ENCODE data around the gene KCNJ12. TPM values are rescaled to one million over a fixed set of nuclear protein-coding genes. Genes with fewer than 3 reads are reported as not detected.

The KCNJ12 gene
- total RNA-seq, 2 donors from 2014 or later = 0.82 to 2.2 TPM

DNA sequence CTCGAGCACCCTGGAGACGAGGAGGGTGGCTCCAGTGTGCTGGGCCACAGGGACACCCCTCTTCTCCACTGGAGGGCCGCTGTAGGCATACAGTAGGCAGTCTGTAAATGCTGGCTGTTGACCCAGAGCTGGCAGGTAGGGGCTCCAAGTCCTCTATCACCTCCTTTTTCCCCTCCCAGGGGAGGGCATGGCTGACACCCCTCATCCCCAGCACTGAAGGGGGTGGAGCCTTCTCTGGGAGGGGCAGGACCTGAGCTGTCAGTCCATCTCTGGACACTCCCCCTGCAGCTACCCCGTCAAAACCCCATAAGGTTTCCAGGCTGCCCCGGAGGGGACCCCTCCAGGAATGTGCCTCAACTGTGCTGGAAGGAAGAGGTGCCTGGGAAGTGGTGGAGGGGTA, 2.4 kb downstream of the KCNJ12 start:
- intact Hi-C loops (cut with DNase I) = no loop called here
- Histone ChIP-seq H3K4me3 (no peak overlapping the region), H3K27me3 (peaks cover 36% of the 10 kb centered on the region), H3K27ac (no peak overlapping the region), H3K9ac (ENCODE audit: low read depth in 2 of 2, low read length in 2 of 2) (no peak overlapping the region), H3K9me3 (no peaks in the 10 kb centered on the region), H3K4me1 (peaks cover 10% of the 10 kb centered on the region), H3K36me3 (no peaks in the 10 kb centered on the region)
- TF ChIP-seq, protein P1, sequence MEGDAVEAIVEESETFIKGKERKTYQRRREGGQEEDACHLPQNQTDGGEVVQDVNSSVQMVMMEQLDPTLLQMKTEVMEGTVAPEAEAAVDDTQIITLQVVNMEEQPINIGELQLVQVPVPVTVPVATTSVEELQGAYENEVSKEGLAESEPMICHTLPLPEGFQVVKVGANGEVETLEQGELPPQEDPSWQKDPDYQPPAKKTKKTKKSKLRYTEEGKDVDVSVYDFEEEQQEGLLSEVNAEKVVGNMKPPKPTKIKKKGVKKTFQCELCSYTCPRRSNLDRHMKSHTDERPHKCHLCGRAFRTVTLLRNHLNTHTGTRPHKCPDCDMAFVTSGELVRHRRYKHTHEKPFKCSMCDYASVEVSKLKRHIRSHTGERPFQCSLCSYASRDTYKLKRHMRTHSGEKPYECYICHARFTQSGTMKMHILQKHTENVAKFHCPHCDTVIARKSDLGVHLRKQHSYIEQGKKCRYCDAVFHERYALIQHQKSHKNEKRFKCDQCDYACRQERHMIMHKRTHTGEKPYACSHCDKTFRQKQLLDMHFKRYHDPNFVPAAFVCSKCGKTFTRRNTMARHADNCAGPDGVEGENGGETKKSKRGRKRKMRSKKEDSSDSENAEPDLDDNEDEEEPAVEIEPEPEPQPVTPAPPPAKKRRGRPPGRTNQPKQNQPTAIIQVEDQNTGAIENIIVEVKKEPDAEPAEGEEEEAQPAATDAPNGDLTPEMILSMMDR (IDR thresholded peaks at IDR 0.05) = no peak
- no peak for DNase-seq

GRCh38 chr17:21379080-21379711, 3.0 kb downstream of the KCNJ12 start:
- Histone ChIP-seq H3K27me3 (peaks cover 36% of the 10 kb centered on the region), H3K27ac (no peak overlapping the region), H3K36me3 (no peaks in the 10 kb centered on the region), H3K9ac (ENCODE audit: low read depth in 2 of 2, low read length in 2 of 2) (no peak overlapping the region), H3K9me3 (no peaks in the 10 kb centered on the region), H3K4me3 (no peak overlapping the region), H3K4me1 (peaks cover 10% of the 10 kb centered on the region)
- peak; percentile 84 for DNase-seq
- intact Hi-C loops (cut with DNase I) = no loop called here
- TF ChIP-seq, protein P1 (IDR thresholded peaks at IDR 0.05) = no peak

GRCh38 chr17:21380659-21381058, 4.5 kb downstream of the KCNJ12 start:
- Histone ChIP-seq H3K4me3 (no peak overlapping the region), H3K36me3 (no peaks in the 10 kb centered on the region), H3K9ac (ENCODE audit: low read depth in 2 of 2, low read length in 2 of 2) (no peak overlapping the region), H3K27ac (no peak overlapping the region), H3K27me3 (peaks cover 26% of the 10 kb centered on the region), H3K4me1 (peaks cover 10% of the 10 kb centered on the region), H3K9me3 (no peaks in the 10 kb centered on the region)
- intact Hi-C loops (cut with DNase I) = no loop called here
- DNase-seq = no peak
- TF ChIP-seq, protein P1 (IDR thresholded peaks at IDR 0.05) = no peak

DNA sequence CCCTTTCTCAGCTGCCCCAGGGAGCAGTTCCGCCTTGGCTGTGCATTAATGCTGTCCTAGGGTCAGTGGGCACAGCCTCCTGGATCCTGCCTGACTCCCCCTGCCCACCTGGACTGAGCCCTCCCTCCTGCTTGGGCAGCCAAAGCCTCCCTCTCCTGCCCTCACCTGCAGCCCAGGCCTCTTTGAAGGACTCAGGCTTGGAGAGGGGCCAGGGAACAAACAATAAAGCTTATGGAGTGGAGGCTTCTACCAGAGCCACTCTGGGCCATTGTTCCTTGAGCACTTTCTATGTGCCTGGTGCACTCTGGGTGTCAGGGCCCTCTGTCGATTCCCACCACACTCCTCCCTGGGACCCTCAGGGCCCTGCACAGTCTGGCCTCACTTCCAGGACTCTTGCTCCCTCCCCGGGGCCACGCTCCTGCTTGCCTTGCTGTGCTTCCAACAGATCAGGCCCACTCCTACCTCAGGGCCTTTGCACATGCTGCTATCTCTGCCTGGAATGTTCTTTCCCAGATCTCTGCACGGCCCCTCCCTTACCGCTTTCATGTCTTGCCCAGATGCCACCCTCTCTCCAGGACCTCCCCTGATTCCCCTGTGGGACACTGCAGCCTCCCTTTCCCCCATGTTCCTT, 5.0 kb downstream of the KCNJ12 start:
- Histone ChIP-seq H3K36me3 (no peaks in the 10 kb centered on the region), H3K9ac (ENCODE audit: low read depth in 2 of 2, low read length in 2 of 2) (no peak overlapping the region), H3K4me3 (no peak overlapping the region), H3K27ac (no peak overlapping the region), H3K27me3 (peaks cover 23% of the 10 kb centered on the region), H3K4me1 (peaks cover 10% of the 10 kb centered on the region), H3K9me3 (no peaks in the 10 kb centered on the region)
- DNase-seq = peak; percentile 47
- intact Hi-C loops (cut with DNase I) = no loop called here
- TF ChIP-seq, protein P1 (IDR thresholded peaks at IDR 0.05) = no peak

- intact Hi-C loops (cut with DNase I) = no loop called here
- DNase-seq = no peak
- Histone ChIP-seq H3K36me3 (no peaks in the 10 kb centered on the region), H3K4me1 (peaks cover 6% of the 10 kb centered on the region), H3K9me3 (no peaks in the 10 kb centered on the region), H3K27ac (no peak overlapping the region), H3K4me3 (no peak overlapping the region), H3K27me3 (peaks cover 7% of the 10 kb centered on the region), H3K9ac (ENCODE audit: low read depth in 2 of 2, low read length in 2 of 2) (no peak overlapping the region)
- TF ChIP-seq, protein P1 (IDR thresholded peaks at IDR 0.05) = no peak
These were observed 6.7 kb downstream of the KCNJ12 start for GRCh38 chr17:21382560-21383495.

Data from colonic mucosa (tissue), 4 donors.